ENCODE data around the gene DENND2C. TPM values are rescaled to one million over a fixed set of nuclear protein-coding genes. Genes with fewer than 3 reads are reported as not detected.
A peak's percentile ranks its signal among the peaks of the same experiment; 100 is the strongest.

The DENND2C gene
- total and polyA plus RNA-seq, 2 donors from 2014 or later, result 0.88 to 2.5 TPM

DNA sequence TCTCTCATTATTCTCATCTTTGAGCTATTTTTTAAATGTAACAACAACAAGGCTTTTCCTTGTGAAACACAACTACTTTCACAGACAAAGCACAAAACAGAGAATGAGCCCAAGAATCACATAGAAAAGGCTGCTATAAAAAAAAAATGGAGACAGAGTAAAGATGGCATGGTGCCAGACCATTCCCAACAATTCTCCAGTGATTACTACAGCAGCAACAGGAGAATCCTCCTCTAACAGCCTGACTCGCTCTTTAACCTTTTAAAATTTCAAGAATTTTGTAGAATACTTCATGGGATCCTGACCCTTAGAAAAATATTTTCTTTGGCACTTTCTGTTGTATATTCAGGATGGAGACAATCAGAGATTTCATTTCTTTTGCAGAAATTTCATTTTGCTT is 84.6 kb downstream of the DENND2C start:
- TF ChIP-seq, protein P1, sequence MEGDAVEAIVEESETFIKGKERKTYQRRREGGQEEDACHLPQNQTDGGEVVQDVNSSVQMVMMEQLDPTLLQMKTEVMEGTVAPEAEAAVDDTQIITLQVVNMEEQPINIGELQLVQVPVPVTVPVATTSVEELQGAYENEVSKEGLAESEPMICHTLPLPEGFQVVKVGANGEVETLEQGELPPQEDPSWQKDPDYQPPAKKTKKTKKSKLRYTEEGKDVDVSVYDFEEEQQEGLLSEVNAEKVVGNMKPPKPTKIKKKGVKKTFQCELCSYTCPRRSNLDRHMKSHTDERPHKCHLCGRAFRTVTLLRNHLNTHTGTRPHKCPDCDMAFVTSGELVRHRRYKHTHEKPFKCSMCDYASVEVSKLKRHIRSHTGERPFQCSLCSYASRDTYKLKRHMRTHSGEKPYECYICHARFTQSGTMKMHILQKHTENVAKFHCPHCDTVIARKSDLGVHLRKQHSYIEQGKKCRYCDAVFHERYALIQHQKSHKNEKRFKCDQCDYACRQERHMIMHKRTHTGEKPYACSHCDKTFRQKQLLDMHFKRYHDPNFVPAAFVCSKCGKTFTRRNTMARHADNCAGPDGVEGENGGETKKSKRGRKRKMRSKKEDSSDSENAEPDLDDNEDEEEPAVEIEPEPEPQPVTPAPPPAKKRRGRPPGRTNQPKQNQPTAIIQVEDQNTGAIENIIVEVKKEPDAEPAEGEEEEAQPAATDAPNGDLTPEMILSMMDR (IDR thresholded peaks at IDR 0.05; ENCODE audit: borderline replicate concordance, extremely low read depth, insufficient read depth), result no peak
- no peak for FAIRE-seq
- peak in 2 of 5 donors; percentile 4 to 10 for DNase-seq
- Histone ChIP-seq H3K27ac (ENCODE audit: low read depth in 2 of 2, low read length in 2 of 2) (no peak overlapping the region), H3K27me3 (ENCODE audit: control insufficient read depth, insufficient read depth, low read length) (no peaks in the 10 kb centered on the region), H3K4me1 (ENCODE audit: control insufficient read depth in 2 of 3, insufficient read depth in 2 of 3, low read depth in 1 of 3, low read length in 3 of 3) (peaks cover 3 to 7% (median 6%) of the 10 kb centered on the region in 3 donors), H3K36me3 (ENCODE audit: control insufficient read depth in 2 of 3, insufficient read depth in 3 of 3, low read length in 3 of 3) (peaks cover 0 to under 1% (median 0%) of the 10 kb centered on the region in 3 donors), H3K9me3 (ENCODE audit: control insufficient read depth in 2 of 3, insufficient read depth in 1 of 3, low read length in 3 of 3) (no peaks in the 10 kb centered on the region), H3K9ac (ENCODE audit: low read length in 3 of 3) (no peak overlapping the region), H3K4me3 (ENCODE audit: low read length in 3 of 3) (no peak overlapping the region)
- intact Hi-C loops (cut with DNase I), result no loop called here

DNA sequence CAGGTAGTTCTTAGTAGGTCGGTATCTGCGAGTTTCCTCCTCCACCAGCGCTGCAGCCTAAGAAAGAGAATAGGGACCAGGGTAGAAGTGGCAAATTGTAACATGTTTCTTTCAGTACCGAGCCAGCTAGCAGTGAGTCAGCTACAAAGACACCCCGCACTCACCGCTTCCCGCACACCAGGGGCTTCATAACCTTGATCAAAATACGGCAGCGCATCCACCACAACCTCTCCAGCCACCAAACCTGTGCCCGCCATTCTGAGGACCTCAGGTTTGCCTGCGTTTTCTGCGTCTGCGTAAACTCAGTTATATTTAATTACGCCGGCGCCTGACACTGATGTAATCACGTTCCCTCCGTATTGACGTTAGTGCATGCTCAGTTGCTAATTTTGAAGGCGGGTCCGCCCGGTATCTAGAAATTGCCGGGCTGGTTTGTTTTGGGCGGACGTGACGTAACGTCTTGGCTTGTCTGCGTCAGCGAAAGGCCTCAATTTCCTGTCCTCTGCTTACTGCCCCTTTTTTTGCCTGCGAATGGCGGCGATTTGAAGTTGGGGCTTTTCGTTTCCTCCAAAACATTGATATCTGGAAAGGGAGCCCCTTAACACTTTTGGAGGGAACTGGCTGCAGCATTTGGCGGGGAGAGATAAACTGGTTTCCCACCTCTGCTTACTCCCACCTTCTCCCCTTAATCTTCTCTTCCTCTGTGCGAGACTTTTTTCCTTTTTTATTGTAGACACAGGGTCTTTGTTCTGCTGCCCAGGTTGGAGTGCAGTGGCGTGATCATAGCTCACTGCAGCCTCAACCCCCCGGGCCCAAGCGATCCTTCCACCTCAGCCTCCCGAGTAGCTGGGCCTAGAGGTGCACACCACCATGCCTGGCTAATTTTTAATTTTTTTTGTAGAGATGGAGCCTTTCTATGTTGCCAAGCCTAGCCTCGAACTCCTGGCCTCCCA is 88.2 kb downstream of the DENND2C start, which contains the start of gene BCAS2:
Gene BCAS2, minus strand, starts transcription at position 281 of the 953 bp plus-strand sequence. Its CDS starts 24 bp downstream, at position 257.
- TF ChIP-seq, protein P1 (IDR thresholded peaks at IDR 0.05; ENCODE audit: borderline replicate concordance, extremely low read depth, insufficient read depth), result no peak
- FAIRE-seq, result peak; percentile 99
- peak; percentile 98 to 99 (median 99) for DNase-seq
- Histone ChIP-seq H3K4me3 (ENCODE audit: low read length in 3 of 3) (peak within 1 kb of the TSS; percentile 80 to 93 (median 84)), H3K27ac (ENCODE audit: low read depth in 2 of 2, low read length in 2 of 2) (peak within 1 kb of the TSS; percentile 56 to 74), H3K9me3 (ENCODE audit: control insufficient read depth in 2 of 3, insufficient read depth in 1 of 3, low read length in 3 of 3) (no peaks in the 10 kb centered on the region), H3K9ac (ENCODE audit: low read length in 3 of 3) (peak within 1 kb of the TSS; percentile 58 to 93 (median 88)), H3K36me3 (ENCODE audit: control insufficient read depth in 2 of 3, insufficient read depth in 3 of 3, low read length in 3 of 3) (peaks cover 3 to 18% (median 7%) of the 10 kb centered on the region in 3 donors), H3K4me1 (ENCODE audit: control insufficient read depth in 2 of 3, insufficient read depth in 2 of 3, low read depth in 1 of 3, low read length in 3 of 3) (peaks cover 4 to 7% (median 7%) of the 10 kb centered on the region in 3 donors), H3K27me3 (ENCODE audit: control insufficient read depth, insufficient read depth, low read length) (no peaks in the 10 kb centered on the region)
- intact Hi-C loops (cut with DNase I), result no loop called here

DNA sequence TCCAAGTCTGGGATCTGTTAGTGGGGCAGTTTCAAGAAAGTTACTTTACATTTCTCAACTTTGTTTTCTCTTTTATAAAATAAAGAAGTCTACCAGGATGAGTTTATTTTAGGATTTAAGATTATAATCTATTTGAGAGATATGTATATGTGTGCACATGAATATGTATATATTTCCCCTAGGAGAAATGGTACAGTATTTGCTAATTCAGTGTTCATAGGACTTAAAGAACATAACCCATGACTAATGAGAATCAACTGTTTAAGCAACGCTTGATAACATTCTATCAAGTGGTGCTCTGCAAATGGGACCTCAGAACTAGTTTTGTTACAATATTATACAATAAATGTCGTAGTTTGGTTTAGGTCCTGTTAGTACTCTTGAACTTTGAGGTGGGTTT is 95.5 kb downstream of the DENND2C start:
- TF ChIP-seq, protein P1 (IDR thresholded peaks at IDR 0.05; ENCODE audit: borderline replicate concordance, extremely low read depth, insufficient read depth), result no peak
- Histone ChIP-seq H3K9me3 (ENCODE audit: control insufficient read depth in 2 of 3, insufficient read depth in 1 of 3, low read length in 3 of 3) (no peaks in the 10 kb centered on the region), H3K4me3 (ENCODE audit: low read length in 3 of 3) (no peak overlapping the region), H3K27me3 (ENCODE audit: control insufficient read depth, insufficient read depth, low read length) (no peaks in the 10 kb centered on the region), H3K4me1 (ENCODE audit: control insufficient read depth in 2 of 3, insufficient read depth in 2 of 3, low read depth in 1 of 3, low read length in 3 of 3) (no peaks in the 10 kb centered on the region), H3K9ac (ENCODE audit: low read length in 3 of 3) (no peak overlapping the region), H3K36me3 (ENCODE audit: control insufficient read depth in 2 of 3, insufficient read depth in 3 of 3, low read length in 3 of 3) (peaks cover 11 to 56% (median 19%) of the 10 kb centered on the region in 3 donors), H3K27ac (ENCODE audit: low read depth in 2 of 2, low read length in 2 of 2) (no peak overlapping the region)
- no peak for DNase-seq
- intact Hi-C loops (cut with DNase I), result no loop called here
- FAIRE-seq, result no peak
